ENCODE measurements around the gene GARIN5B. TPM values are rescaled to one million over a fixed set of nuclear protein-coding genes. Genes with fewer than 3 reads are reported as not detected.
A peak's percentile ranks its signal among the peaks of the same experiment; 100 is the strongest.

GARIN5B gene
- polyA plus RNA-seq, 1 of the 3 experiments (the other 2 are of a cell fraction) = not detected

DNA sequence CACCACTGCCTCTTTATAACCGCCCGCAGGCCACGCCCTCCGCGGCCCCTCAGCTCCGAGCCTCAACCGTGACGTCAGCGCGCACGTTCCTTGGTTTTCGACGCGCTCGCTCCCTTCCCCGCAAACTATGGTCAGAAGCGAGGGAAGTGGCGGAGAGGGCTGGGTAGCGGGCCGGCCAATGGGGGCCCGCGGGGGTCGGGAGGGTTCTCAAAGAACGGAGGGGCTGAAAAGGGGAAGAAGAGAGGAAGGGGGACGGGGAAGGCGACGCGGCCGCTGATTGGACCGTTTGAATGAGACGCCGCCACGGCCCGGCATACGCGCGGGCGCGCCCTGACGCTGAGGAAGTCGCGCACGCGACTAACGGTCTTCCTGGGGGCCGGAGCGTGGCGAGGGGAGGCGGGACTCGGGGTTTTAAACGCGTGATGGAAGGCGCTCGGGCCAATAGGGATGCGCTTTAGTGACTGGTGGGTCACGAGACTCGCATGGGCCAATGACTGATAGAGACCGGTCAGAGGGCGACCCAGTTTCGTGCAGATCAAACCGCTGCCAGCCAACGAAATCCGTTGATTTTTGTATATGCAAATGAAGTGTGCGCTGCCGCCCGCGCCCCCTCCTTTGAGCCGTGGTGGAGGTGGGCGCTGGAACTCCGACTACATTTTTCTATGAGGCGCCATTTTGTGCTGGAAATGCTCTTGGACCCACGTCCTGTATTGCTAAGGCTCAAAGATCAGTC lies 44.9 kb upstream of the GARIN5B start (continued):
- TF ChIP-seq, protein P1, sequence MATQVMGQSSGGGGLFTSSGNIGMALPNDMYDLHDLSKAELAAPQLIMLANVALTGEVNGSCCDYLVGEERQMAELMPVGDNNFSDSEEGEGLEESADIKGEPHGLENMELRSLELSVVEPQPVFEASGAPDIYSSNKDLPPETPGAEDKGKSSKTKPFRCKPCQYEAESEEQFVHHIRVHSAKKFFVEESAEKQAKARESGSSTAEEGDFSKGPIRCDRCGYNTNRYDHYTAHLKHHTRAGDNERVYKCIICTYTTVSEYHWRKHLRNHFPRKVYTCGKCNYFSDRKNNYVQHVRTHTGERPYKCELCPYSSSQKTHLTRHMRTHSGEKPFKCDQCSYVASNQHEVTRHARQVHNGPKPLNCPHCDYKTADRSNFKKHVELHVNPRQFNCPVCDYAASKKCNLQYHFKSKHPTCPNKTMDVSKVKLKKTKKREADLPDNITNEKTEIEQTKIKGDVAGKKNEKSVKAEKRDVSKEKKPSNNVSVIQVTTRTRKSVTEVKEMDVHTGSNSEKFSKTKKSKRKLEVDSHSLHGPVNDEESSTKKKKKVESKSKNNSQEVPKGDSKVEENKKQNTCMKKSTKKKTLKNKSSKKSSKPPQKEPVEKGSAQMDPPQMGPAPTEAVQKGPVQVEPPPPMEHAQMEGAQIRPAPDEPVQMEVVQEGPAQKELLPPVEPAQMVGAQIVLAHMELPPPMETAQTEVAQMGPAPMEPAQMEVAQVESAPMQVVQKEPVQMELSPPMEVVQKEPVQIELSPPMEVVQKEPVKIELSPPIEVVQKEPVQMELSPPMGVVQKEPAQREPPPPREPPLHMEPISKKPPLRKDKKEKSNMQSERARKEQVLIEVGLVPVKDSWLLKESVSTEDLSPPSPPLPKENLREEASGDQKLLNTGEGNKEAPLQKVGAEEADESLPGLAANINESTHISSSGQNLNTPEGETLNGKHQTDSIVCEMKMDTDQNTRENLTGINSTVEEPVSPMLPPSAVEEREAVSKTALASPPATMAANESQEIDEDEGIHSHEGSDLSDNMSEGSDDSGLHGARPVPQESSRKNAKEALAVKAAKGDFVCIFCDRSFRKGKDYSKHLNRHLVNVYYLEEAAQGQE (IDR thresholded peaks at IDR 0.05; ENCODE audit: low read depth, low read length) = no peak
- TF ChIP-seq RFX5 (IDR thresholded peaks at IDR 0.05; ENCODE audit: low read length) (peak; percentile 40; the same call in 1 of the 2 replicates), TAF1 (IDR thresholded peaks at IDR 0.05; ENCODE audit: borderline replicate concordance, low read depth, low read length) (peak; percentile 39; the same call in 1 of the 2 replicates), RCOR1 (IDR thresholded peaks at IDR 0.05; ENCODE audit: low read length) (peak; percentile 40; the same call in 1 of the 2 replicates), MXI1 (IDR thresholded peaks at IDR 0.05; ENCODE audit: low read depth, low read length) (peak; percentile 86), FOSL2 (IDR thresholded peaks at IDR 0.05; ENCODE audit: borderline replicate concordance, low read depth) (no peak), EP300 (IDR thresholded peaks at IDR 0.05; ENCODE audit: borderline replicate concordance in 1 of 2, low read depth in 1 of 2, low read length in 1 of 2) (peak; percentile 18 to 37; a peak in 1 of 4 replicates), FOXM1 (IDR thresholded peaks at IDR 0.05; ENCODE audit: low read depth) (peak; percentile 99), SMC3 (IDR thresholded peaks at IDR 0.05; ENCODE audit: low read depth, low read length) (no peak), JUND (IDR thresholded peaks at IDR 0.05) (no peak), RAD21 (IDR thresholded peaks at IDR 0.05; ENCODE audit: low read length) (no peak), EZH2phosphoT487 (IDR thresholded peaks at IDR 0.05; ENCODE audit: borderline replicate concordance, low read depth) (no peak), ELF1 (IDR thresholded peaks at IDR 0.05) (peak; percentile 66), POLR2AphosphoS5 (IDR thresholded peaks at IDR 0.05; ENCODE audit: low read depth, low read length) (peak; percentile 53; the same call in 1 of the 2 replicates), NFIC (IDR thresholded peaks at IDR 0.05; ENCODE audit: borderline replicate concordance) (no peak), MEF2A (IDR thresholded peaks at IDR 0.05; ENCODE audit: borderline replicate concordance, low read depth) (no peak; the same call in 1 of the 2 replicates), SIN3A (IDR thresholded peaks at IDR 0.05; ENCODE audit: borderline replicate concordance, low read depth, low read length) (no peak), RXRA (IDR thresholded peaks at IDR 0.05; ENCODE audit: borderline replicate concordance, low read depth) (no peak), FOXJ3 (CRISPR knock-in tag; IDR thresholded peaks at IDR 0.05) (no peak)
- TF ChIP-seq, protein P2, sequence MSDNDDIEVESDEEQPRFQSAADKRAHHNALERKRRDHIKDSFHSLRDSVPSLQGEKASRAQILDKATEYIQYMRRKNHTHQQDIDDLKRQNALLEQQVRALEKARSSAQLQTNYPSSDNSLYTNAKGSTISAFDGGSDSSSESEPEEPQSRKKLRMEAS (IDR thresholded peaks at IDR 0.05; ENCODE audit: low read depth) = peak; percentile 96
- TF ChIP-seq, protein P3, sequence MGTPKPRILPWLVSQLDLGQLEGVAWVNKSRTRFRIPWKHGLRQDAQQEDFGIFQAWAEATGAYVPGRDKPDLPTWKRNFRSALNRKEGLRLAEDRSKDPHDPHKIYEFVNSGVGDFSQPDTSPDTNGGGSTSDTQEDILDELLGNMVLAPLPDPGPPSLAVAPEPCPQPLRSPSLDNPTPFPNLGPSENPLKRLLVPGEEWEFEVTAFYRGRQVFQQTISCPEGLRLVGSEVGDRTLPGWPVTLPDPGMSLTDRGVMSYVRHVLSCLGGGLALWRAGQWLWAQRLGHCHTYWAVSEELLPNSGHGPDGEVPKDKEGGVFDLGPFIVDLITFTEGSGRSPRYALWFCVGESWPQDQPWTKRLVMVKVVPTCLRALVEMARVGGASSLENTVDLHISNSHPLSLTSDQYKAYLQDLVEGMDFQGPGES (IDR thresholded peaks at IDR 0.05; ENCODE audit: low read depth, low read length) = peak; percentile 65
- TF ChIP-seq, protein P4, sequence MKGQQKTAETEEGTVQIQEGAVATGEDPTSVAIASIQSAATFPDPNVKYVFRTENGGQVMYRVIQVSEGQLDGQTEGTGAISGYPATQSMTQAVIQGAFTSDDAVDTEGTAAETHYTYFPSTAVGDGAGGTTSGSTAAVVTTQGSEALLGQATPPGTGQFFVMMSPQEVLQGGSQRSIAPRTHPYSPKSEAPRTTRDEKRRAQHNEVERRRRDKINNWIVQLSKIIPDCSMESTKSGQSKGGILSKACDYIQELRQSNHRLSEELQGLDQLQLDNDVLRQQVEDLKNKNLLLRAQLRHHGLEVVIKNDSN (IDR thresholded peaks at IDR 0.05; ENCODE audit: borderline replicate concordance, low read depth) = peak; percentile 94
- TF ChIP-seq, protein P5, sequence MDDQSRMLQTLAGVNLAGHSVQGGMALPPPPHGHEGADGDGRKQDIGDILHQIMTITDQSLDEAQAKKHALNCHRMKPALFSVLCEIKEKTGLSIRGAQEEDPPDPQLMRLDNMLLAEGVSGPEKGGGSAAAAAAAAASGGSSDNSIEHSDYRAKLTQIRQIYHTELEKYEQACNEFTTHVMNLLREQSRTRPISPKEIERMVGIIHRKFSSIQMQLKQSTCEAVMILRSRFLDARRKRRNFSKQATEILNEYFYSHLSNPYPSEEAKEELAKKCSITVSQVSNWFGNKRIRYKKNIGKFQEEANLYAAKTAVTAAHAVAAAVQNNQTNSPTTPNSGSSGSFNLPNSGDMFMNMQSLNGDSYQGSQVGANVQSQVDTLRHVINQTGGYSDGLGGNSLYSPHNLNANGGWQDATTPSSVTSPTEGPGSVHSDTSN (IDR thresholded peaks at IDR 0.05) = peak; percentile 99
